GM21619 (cell line): ENCODE measurements around the gene UGT2B7.

ENCODE experiments used
- ATAC-seq: cut with Tn5 transposase; IDR thresholded peaks from one replicate; pipeline ENCODE4 v1.9.1; 2021; ENCODE audit not compliant: unreplicated experiment

UGT2B7 gene

DNA sequence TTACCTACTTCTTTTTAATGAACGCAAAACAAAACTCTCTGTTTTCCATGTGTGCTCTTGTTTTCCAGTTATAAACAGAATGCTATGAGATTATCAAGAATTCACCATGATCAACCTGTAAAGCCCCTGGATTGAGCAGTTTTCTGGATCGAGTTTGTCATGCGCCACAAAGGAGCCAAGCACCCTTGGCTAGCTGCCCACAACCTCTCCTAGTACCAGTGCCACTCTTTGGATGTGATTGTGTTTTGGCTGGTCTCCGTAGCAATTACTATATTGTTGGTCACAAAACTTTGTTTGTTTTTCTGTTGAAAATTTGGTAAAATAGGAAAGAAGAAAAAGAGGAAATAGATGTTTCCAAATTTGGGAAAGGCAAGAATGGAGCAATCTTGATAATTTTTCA lies 51.1 kb downstream of the UGT2B7 start:
- no peak for ATAC-seq

- no peak for ATAC-seq
Observed at GRCh38 chr4:69154021-69154420, 57.7 kb downstream of the UGT2B7 start.

DNA sequence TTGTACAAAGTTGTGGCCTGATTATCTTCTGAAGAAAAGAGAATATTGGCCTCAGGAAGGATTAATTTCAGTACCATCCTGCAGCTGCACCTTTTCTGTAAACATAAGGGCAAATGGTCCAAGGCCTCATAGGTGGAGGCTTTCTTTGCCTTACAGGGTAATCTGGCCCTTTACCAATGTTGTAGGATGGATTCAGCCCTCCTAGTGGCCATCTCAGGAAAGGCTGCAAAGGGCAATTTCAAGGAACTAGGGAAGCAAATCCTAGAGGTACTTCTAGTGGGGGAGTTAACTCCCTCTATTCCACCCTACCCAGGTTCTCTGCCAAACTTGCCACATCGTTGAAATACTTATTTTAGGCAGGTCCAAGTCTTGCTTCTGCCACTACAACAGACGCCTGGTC lies 60.6 kb downstream of the UGT2B7 start:
- no peak for ATAC-seq
